Hematopoietic multipotent progenitor cell (in vitro differentiated cells): Measurements from ENCODE around the gene PRRC2B. TPM values are rescaled to one million over a fixed set of nuclear protein-coding genes. Genes with fewer than 3 reads are reported as not detected.
"Not testable (repeated sequence)": the region's sequence is repeated elsewhere in the genome, so short reads cannot be mapped to it uniquely, and the experiment has no call there.

Experiments used
- DNase-seq, 3 donors: peaks; one replicate each; pipeline ENCODE4 v3.0.0-alpha.2; 2011 to 2015; ENCODE audit warnings: low read depth in 2 of 3, low spot score in 2 of 3
- total RNA-seq: library from RNA; depleted of rRNA; stranded (reverse); fragments of >200 nt; gene quantifications from one replicate; pipeline ENCODE4 v1.2.3, GENCODE V29; 2012

PRRC2B gene
- total RNA-seq, 1 donor = 82.9 TPM

DNA sequence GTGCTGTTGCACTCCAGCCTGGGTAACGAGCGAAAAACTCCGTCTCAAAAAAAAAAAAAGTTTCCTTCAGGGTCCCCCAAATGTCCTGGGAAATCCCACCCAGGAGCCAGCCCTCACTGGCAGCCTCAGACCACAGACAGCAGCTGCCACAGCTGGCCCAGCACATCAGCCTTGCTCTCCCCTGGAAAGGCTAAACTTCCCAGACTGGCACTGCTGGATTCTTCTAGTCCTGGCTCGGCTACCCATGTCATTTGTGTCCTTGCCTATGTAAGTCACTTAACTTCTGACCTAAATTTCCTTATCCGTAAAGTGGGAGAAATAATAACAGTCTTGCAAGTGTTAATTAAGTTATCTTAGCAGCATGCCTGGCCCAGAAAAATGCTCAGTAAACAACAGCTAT lies 8.6 kb upstream of the PRRC2B start:
- no peak for DNase-seq

DNA sequence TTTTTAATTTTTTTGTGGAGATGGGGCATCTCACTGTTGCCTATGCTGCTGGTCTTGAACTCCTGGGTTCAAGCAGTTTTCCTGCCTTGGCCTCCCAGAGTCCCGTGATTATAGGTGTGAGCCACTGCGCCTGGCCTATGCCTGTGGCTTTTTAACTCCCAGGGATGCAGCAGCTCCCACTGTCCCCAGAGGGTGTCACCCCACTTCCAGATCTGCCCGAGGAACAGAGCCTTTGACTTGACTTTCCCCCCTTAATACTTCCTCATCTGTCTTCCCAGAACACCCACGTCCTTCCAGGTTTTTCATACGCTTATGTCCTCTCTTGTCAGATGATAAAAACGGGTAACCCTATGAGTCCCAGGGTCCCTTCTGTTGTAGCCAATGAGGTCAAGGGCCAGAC lies 7.6 kb upstream of the PRRC2B start:
- DNase-seq = peak in 2 of 3 donors; percentile 24 to 29

DNA sequence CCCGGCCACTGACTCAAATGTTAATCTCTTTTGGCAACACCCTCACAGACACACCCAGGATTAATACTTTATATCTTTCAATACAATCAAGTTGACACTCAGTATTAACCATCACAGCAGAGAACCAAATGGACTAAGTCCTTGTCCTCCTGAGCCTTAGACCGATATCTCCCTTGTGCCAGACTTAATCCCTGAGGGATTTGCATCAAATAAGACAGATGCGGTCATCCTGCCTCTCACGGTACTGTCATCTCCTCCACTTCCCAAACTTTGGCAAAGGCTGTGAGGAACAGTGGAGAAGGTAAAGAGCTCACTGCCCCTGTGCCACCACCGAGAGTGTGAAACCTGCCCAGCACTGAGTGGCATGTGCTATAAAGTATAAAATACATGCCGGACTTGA lies 6.5 kb upstream of the PRRC2B start:
- DNase-seq = no peak

DNA sequence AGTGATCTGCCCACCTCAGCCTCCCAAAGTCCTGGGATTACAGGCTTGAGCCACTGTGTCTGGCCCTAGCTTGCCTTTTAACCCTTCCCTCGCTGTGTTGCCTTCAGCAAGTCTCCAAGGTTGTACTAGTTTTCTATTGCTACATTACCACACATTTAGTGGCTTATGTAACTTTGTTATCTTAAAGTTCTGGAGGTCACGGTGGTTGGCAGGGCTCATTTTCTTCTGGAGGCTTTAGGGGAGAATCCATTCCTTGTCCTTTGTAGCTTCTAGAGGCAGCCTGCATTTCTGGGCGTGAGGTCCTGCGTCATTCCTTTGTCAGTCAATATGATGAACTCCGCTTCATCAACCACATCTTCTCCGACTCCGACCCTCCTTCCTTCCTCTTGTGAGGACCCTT lies 2.9 kb upstream of the PRRC2B start:
- no peak for DNase-seq

DNA sequence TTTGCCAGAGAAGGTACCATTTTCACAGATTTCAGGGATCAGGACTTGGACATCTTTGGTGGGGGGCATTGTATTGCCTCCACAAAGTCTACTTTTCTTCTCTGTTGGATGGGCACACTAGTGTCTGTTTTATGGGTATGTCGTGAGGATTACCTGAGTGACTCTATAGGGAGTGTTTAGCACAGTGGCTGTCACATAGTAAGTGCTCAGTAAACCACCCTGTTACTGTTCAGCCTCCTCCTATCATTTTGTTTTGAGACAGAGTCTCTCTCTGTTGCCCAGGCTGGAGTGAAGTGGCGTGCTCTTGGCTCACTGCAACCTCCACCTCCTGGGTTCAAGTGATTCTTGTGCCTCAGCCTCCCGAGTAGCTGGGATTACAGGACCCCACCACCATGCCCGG lies 2.4 kb upstream of the PRRC2B start:
- DNase-seq = no peak

DNA sequence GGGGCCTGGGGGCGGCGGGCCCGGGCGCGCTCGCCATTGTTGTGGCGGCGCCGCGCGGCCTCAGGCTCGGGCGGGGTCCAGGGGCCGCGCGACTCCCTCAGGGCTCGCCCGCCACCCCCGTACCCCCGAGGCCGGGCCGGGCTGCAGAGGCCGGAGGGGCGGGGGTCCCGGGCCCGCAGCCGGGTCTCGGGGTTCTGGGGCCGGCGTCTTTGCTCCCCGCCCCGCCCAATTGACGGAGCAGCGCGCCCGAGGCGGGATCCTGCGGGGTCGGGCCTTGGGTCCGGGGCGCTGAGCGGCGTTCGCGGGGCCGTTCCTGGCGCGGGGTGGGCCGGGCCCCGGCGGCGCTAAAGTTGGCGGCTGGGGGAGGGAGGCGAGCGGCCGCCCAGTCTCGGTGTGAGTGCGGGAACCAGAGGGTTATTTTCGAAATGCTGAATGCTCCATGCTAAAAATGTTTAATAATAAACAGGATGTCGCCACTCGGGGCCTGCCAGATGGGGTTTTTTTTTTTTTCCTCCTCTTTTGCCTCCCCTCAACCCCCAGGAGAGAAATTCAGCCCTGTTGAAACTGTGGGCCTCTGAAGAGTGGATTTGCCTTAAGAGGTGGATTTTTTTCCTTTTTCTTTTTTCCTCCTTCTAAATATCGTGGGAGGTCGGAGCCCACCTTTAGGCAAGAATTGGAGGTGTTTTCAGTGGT lies 724 bp downstream of the PRRC2B start:
- DNase-seq = peak in 2 of 3 donors; percentile 54 to 60

DNA sequence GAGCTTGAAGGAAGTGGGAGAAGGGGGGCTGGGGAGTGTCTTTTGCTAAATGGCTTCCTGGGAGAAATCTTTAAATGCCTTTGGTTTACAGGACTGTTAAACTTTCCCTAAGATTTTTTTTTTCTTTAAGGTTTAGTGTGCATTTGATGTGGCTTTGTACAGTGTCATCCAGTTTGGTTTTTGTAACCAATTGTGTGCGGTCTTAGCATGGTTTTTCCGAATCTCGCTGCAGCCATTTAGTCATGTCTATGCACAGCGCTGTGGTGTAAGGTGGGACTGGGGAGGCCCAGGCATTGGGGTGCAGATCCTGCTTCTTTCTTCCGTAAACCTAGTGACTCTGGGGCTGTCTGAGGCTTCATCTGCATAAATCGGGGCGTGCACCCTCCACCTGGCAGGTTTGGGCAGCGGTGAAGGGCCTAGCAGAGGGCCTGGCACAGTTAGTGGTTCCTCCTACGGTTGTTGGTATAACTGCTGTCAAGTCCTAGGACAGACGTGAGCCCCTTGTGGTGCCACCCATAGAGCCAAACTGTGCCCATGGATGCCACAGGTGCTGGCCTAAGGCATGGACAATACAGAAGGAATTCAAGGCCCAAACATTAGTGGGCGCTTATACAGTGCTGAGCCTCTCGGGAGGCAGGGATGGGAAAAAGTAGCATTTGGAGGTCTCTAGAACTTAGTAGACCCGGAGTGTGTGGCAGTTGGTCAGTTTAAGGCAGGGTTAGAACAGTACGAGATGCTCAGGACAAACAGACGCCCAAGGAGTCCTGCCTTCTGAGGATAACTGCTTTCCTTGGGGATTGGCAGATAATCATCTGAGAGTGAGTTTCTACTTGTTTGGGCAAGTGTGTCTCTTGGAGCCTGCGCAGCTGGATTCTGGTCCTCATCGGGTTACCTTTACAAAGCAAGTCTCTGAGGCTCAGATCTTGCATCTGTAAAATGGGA lies 1.5 kb downstream of the PRRC2B start:
- peak in 2 of 3 donors; percentile 39 to 55 for DNase-seq

DNA sequence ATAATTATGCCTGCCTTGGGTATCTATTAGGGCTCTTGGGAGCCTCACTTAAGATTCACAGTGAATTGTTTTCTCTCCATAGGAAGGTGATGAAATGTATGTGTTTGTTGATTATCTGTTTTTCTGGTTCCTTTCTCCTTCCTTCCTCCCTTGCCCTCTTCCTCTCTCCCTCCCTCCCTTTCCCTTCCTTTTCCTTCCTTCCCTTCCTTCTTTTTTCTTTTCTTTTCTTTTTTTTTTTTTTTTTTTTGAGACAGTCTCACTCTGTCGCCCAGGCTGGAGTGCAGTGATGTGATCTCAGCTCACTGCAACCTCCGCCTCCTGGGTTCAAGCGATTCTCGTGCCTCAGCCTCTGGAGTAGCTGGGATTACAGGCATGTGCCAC lies 2.2 kb downstream of the PRRC2B start:
- DNase-seq = not testable (repeated sequence)

DNA sequence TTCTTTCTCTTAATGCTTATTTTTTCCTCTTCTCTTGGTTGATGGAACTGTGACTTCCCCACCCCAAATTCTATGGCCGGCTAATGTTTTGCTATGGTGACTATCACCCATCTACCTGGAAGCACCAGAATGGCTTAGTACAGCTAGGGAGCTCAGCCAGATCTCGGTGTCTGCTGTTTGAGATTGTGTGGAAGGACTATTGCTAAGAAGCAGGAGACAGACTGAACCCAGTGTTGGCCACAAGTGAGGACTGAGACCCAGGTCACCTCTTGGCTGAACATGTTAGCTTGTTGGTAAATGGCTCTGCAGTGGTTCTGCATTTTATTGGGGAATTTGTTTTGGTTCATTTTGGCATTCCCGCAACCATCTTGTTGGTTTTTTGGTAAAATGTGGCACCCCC lies 2.7 kb downstream of the PRRC2B start:
- no peak for DNase-seq

DNA sequence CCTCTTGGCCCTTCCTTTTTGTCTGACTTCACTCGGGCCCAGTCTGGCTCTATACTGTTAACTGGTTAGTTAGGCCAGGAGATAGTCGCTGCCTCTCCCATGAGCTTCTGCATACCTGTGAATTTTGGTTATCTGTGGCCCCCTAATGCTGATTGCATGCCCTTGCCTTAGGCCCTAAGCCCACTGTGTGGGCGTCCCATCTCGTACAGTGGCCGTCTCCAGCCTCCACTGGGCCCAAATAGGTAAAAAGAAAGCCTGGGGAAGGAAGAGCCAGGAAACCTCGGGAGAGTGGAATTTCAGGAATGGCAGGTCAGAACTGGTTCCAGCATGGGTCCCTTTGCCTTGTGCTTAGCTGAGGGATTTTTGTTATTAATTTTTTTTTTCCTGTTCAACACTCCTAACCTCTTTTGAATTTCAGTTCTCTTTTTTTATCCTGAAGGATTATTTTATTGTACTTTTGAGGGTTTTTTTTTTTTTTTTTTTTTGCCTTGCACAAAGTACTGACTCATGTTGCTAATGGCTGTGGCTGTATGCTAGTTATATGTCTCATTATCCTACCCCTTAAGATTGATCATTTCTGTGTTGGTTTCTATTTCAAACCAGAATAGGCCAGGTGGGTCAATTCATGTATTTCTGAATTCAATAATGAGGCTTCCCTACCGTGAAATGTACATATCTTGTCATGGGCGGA lies 3.4 kb downstream of the PRRC2B start:
- DNase-seq = no peak

DNA sequence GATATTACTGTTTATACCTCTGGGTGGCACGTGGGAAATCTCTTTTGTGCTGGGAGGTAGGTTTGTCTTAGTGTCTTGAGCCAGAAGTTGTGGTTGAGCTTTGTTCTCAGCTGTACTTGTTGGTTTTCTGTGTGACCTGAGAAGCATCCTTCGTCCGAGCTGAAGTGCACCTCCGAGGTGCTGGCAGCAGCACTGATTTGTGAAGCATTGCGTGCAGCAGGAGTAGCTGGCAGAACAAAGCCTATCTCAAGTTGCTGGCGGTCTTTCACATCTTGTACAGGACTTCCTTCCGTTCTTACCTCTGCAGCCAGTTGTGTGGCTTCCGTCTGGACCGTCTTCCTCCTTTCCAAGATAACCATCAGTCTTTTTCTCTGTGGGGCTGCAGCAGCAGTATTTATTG lies 4.3 kb downstream of the PRRC2B start:
- peak; percentile 62 to 83 (median 74) for DNase-seq

DNA sequence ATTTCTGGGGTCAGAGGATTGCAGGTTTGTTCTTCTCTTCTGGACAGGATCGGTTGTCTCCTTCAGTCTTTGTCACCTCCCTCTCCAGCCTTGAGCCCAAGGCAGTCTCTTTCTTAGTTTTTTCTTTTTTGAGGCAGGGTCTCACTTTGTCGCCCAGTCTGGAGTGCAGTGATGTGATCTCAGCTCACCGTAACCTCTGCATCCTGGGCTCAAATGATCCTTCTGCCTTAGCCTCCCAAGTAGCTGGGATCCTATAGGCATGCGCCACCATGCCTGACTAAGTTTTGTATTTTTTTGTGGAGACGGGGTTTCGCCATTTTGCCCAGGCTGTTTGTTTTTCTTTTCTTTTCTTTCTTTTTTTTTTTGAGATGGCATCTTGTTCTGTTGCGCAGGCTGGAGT lies 6.1 kb downstream of the PRRC2B start:
- no peak for DNase-seq

DNA sequence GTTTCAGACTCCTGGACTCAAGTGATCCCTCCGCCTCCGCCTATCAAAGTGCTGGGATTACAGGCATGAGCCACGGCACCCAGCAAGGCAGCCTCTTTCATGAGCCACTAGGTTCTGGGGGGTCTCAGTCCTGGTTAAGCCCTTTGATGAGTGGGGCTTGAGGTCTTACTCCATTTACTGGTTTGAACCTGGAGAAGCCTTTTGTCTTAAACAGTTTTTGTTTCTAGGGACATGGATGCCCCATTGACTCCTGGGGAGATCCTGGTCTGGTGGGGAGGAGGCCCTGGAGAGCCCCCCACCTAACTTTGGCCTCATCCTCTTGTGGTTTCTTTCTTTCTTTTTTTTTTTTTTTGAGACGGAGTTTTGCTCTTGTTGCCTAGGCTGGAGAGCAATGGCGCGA lies 6.7 kb downstream of the PRRC2B start:
- no peak for DNase-seq

DNA sequence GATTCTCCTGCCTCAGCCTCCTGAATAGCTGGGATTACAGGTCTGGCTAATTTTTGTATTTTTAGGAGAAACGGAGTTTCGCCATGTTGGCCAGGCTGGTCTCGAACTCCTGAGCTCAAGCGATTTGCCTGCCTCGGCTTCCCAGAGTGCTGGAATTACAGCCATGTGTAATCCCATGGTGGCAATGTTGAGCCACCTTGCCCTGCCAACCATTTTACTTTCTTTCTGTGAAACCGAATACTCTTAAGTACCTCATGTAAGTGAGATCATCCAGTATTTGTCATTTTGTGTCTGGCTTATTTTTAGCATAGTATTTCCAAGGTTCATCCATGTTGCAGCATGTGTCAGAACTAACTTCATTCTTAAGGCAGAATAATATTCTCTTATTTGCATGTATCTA lies 8.2 kb downstream of the PRRC2B start:
- no peak for DNase-seq

DNA sequence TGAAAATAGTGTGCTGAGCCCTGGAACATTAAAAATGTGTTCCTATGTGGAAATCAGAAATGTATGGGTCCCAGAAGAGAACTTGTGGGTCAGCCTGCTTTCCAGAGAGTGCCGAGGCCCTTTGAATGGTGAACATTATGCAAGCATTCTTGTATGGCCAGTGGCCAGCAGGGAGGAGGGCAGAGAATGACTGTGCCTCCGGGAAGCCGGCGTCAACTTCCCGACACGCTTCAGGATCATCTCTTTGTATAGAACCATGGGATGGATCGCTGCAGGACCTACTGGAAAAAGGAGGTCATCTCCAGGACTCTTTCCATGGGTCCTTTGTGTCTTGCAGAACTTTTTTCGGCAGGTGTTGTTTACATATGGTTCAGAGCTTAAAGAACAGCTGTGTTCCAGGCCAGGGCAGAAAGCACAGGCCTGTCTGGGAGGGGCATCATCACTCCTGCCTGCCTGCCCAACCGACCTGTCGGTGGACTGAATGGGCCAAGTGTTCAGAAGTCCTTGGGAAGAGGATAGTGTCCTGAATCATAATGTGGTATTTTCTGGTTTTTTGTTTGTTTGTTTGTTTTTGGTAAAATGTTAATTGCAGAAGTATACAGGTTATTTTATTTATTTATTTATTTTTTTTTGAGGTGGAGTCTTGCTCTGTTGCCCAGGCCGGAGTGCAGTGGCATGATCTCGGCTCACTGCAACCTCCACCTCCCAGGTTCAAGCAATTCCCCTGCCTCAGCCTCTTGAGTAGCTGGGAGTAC lies 9.0 kb downstream of the PRRC2B start:
- DNase-seq = no peak

DNA sequence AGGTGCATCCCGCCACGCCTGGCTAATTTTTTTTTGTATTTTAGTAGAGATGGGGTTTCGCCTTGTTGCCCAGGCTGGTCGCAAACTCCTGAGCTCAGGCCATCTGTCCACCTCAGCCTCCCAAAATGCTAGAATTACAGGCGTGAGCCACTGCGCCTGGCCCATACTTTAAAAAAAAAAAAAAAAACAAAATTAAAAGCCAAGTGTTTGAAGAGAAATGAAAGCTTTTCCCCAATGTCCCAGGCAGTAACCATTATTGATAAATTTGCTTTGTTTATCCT lies 9.5 kb downstream of the PRRC2B start:
- no peak for DNase-seq

DNA sequence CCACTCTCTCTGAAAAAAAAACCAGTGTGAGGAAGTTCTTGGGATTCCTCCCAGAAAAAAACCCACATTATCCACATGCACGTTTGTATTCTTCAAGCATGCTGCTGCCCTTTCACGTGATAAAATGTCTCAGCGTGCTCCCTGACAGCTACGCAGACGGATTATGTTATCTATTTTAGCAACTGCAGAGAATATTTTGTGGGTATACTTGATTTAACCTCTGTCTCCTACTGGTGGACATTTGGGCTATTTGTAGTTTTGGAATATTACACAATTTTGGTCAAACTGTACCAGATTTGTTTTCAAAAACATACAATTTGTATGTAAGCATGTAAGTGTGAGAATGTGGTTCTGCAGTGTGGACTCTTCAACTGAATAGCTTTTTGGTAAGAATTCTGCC lies 10.7 kb downstream of the PRRC2B start:
- DNase-seq = no peak

DNA sequence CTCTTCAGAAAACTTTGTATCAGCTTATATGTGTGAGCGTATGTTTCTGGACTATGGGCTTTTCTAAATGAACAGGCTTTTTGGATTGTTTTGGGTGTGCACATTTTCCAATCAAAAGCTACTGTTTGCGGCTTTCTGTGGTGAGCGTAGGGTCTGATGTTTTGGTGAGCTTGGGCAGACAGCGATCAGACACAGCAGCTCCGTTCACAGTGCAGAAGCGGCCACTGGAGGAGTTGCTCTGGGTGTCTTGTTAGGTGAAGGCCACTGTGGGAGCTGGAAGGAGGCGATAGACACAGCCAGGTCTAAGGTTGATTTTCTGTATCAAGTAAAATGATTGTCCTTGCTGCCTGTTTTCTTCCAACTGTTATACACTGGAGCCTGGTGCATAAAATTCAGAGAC lies 11.1 kb downstream of the PRRC2B start:
- no peak for DNase-seq

DNA sequence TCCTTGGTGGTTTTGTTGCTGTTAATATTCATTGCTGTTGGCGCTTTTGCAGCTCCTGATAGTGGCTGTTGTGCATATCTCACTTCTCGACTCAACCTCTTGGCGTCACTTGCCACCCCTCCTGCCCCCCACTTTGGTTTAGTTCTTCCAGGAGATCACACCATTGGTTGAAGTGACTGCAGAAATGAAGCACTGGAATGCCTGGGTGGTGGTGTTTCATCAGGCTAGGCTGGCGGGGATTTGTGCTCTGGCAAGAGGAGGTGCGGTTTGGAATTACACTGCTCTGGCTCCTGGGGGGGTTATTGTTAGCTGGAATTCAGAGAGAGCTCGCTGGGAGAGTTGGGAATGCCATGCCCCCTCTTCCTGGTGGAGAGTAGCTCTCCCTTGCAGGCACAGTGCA lies 11.5 kb downstream of the PRRC2B start:
- DNase-seq = no peak

DNA sequence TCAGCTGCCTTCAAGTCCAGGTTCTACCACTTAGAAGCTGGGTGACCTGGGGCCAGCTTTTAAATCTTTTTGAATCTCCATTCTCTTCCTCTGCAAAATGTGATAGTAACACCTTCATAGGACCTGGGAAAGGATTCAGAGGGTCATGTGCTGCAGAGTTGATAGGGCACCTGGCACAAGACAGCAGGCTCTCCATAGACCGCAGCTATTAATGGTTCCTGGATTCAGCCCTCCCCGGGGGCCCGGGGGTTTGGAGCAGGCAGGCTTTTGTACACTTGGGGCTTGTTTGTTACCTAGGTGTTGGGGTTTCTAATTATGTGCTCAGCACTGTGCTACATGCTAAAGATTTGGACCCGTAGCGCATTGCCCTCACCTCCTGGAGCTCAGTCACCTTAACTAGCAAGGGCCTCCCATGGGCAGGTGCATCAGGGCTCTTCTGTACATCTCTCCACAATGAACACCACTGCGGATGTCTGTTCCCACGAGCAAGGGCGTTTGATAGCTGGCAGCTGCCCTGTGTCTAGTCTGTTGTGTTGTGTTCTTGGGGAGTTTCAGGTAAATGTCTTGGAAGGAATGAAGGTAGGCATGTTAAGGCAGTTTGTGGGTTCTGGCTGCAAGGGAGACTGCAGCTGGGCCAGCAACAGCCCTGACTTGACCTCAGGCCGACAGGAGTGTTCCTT lies 12.1 kb downstream of the PRRC2B start:
- no peak for DNase-seq
